Liver (tissue), 9 donors: ENCODE data around the gene ULBP1. TPM values are rescaled to one million over a fixed set of nuclear protein-coding genes. Genes with fewer than 3 reads are reported as not detected.
A peak's percentile ranks its signal among the peaks of the same experiment; 100 is the strongest.

Source experiments
- DNase-seq: peaks from one replicate; pipeline ENCODE4 v3.0.0-alpha.2; 2017; ENCODE audit warnings: low spot score
- H3K27ac ChIP-seq, 2 donors: one replicate each; pipeline ENCODE4 v1.7.0; 2013; ENCODE audit warnings: inconsistent platforms in 2 of 2, low read length in 2 of 2, control low read depth in 1 of 2, low read depth in 1 of 2, mild to moderate bottlenecking in 1 of 2
- H3K27me3 ChIP-seq, 4 donors: one replicate each; pipeline versions ENCODE4 v1.6.1 to v1.7.0; 2013; ENCODE audit warnings: low read length in 3 of 4, inconsistent platforms in 1 of 4, mild to moderate bottlenecking in 1 of 4, moderate library complexity in 1 of 4; ENCODE audit not compliant: control insufficient read depth in 4 of 4, insufficient read depth in 4 of 4
- H3K36me3 ChIP-seq, 4 donors: one replicate each; pipeline versions ENCODE4 v1.6.1 to v1.7.0; 2013; ENCODE audit warnings: low read length in 3 of 4, mild to moderate bottlenecking in 3 of 4, low read depth in 1 of 4, moderate library complexity in 1 of 4; ENCODE audit not compliant: control insufficient read depth in 4 of 4, insufficient read depth in 3 of 4
- H3K4me1 ChIP-seq, 4 donors: one replicate each; pipeline versions ENCODE4 v1.6.1 to v1.7.0; 2013; ENCODE audit warnings: low read length in 3 of 4, mild to moderate bottlenecking in 3 of 4, moderate library complexity in 1 of 4; ENCODE audit not compliant: control insufficient read depth in 4 of 4, insufficient read depth in 4 of 4
- H3K4me3 ChIP-seq, 3 donors: one replicate each; pipeline versions ENCODE4 v1.6.1 to v1.7.0; 2013; ENCODE audit warnings: low read length in 3 of 3, control low read depth in 1 of 3, low read depth in 1 of 3, mild to moderate bottlenecking in 1 of 3
- H3K9ac ChIP-seq, 2 donors: one replicate each; pipeline ENCODE4 v1.7.0; 2013; ENCODE audit warnings: low read length in 2 of 2, mild to moderate bottlenecking in 2 of 2, moderate library complexity in 2 of 2, control low read depth in 1 of 2, low read depth in 1 of 2
- H3K9me3 ChIP-seq, 4 donors: one replicate each; pipeline versions ENCODE4 v1.6.1 to v1.7.0; 2013; ENCODE audit warnings: low read length in 3 of 4; ENCODE audit not compliant: control insufficient read depth in 4 of 4
- ATF3 ChIP-seq: IDR thresholded peaks from 2 replicates; pipeline ENCODE4 v1.6.1; 2016; ENCODE audit warnings: antibody characterized with exemption
- CTCF ChIP-seq: fragments of 150-350 bp; IDR thresholded peaks from 2 replicates; pipeline ENCODE4 v1.5.1; 2017; ENCODE audit warnings: improper control_type of control experiment, low read depth, low read length; ENCODE audit not compliant: missing input control
- FOXA2 ChIP-seq: IDR thresholded peaks from 2 replicates; pipeline ENCODE4 v1.6.1; 2016; ENCODE audit warnings: antibody characterized with exemption
- HNF4G ChIP-seq: IDR thresholded peaks from 2 replicates; pipeline ENCODE4 v1.6.1; 2016; ENCODE audit warnings: antibody characterized with exemption
- MAX ChIP-seq: IDR thresholded peaks from 2 replicates; pipeline ENCODE4 v1.6.1; 2016; ENCODE audit warnings: antibody characterized with exemption
- NR2F2 ChIP-seq: IDR thresholded peaks from 2 replicates; pipeline ENCODE4 v1.6.1; 2016; ENCODE audit warnings: antibody characterized with exemption
- REST ChIP-seq: IDR thresholded peaks from 2 replicates; pipeline ENCODE4 v1.6.1; 2016; ENCODE audit warnings: antibody characterized with exemption, mild to moderate bottlenecking
- RXRA ChIP-seq, 2 donors: IDR thresholded peaks; 2 replicates each; pipeline ENCODE4 v1.6.1; 2017 to 2018; ENCODE audit warnings: antibody characterized with exemption in 2 of 2, mild to moderate bottlenecking in 1 of 2
- YY1 ChIP-seq: IDR thresholded peaks from 2 replicates; pipeline ENCODE4 v1.6.1; 2016; ENCODE audit warnings: antibody characterized with exemption, mild to moderate bottlenecking
- ZBTB33 ChIP-seq: IDR thresholded peaks from 2 replicates; pipeline ENCODE4 v1.6.1; 2016; ENCODE audit warnings: antibody characterized with exemption
- WGBS: extraction: QIAGEN DNeasy Blood & Tissue Kit; methylation state at CpG from one replicate; pipeline ENCODE4 v1.1.7; 2013; 5-methylcytosine and 5-hydroxymethylcytosine counted together
- polyA plus RNA-seq, 2 donors: library from polyadenylated mRNA; stranded (reverse) in 1 of 2; unstranded in 1 of 2; fragments of 200-250 nt in 1 of 2; fragments of >200 nt in 1 of 2; fragmentation: Nextera tagmentation in 1 of 2; extraction: Ambion mirVana in 1 of 2; gene quantifications; one replicate each; pipeline versions ENCODE4 v1.2.1 to v1.2.3, GENCODE V29; 2013 to 2015
- total RNA-seq, 2 donors: library from RNA; depleted of rRNA; stranded (reverse); fragments of >200 nt; gene quantifications; one replicate each; pipeline ENCODE4 v1.2.3, GENCODE V29; 2014
- donor health status: healthy.
- donor health status: healthy.
- donor health status: healthy.
- donor health status: healthy.
- donor health status: healthy.

The ULBP1 gene
- total and polyA plus RNA-seq, 4 donors = under 0.01 to 0.05 (median 0.03) TPM; not detected in 1

GRCh38 chr6:149961728-149962425 is 1.9 kb upstream of the ULBP1 start (continued):
- TF ChIP-seq ZBTB33 = no peak

- DNase-seq = no peak
- H3K9me3 ChIP-seq = peaks cover 0 to 8% (median 0%) of the 10 kb centered on the region in 4 donors
- no peak overlapping the region for H3K9ac ChIP-seq
- no peaks in the 10 kb centered on the region for H3K36me3 ChIP-seq
- no peak overlapping the region for H3K4me3 ChIP-seq
- H3K27me3 ChIP-seq = peaks cover 0 to 9% (median 5%) of the 10 kb centered on the region in 4 donors
- peaks cover 5 to 18% (median 9%) of the 10 kb centered on the region in 4 donors for H3K4me1 ChIP-seq
- TF ChIP-seq FOXA2 = no peak
- TF ChIP-seq ATF3 = no peak
- TF ChIP-seq REST = no peak
- H3K27ac ChIP-seq = no peak overlapping the region
- WGBS = 70% methylated on average over 7 of the region's 7 CpGs
Observed at GRCh38 chr6:149962461-149963211, 1.1 kb upstream of the ULBP1 start.

- Histone ChIP-seq H3K9me3 (peaks cover 0 to 8% (median 0%) of the 10 kb centered on the region in 4 donors), H3K4me1 (peaks cover 5 to 18% (median 9%) of the 10 kb centered on the region in 4 donors), H3K36me3 (no peaks in the 10 kb centered on the region), H3K27ac (no peak overlapping the region), H3K9ac (no peak overlapping the region), H3K27me3 (peaks cover 0 to 9% (median 5%) of the 10 kb centered on the region in 4 donors), H3K4me3 (peak overlapping the region; percentile 48 to 61 (median 49))
- DNase-seq = no peak
- WGBS = 19% methylated on average over 8 of the region's 8 CpGs
- TF ChIP-seq ZBTB33 (no peak), HNF4G (no peak), NR2F2 (no peak), REST (no peak), MAX (no peak), CTCF (no peak), FOXA2 (no peak), YY1 (no peak), RXRA (IDR thresholded peaks at IDR 0.05) (no peak)
Observed at GRCh38 chr6:149963212-149963461, 606 bp upstream of the ULBP1 start.
